ENCODE results near the gene KRTAP2-2.

The KRTAP2-2 gene

GRCh38 chr17:41016578-41017215 lies 38.3 kb downstream of the KRTAP2-2 start:
- no peak for TF ChIP-seq ZFX (IDR thresholded peaks at IDR 0.05; ENCODE audit: borderline replicate concordance)
- no peak for TF ChIP-seq CTCF (IDR thresholded peaks at IDR 0.05)
- H3K27ac ChIP-seq = no peak overlapping the region

- H3K27ac ChIP-seq = no peak overlapping the region
- TF ChIP-seq CTCF (IDR thresholded peaks at IDR 0.05) = no peak
- TF ChIP-seq ZFX (IDR thresholded peaks at IDR 0.05; ENCODE audit: borderline replicate concordance) = no peak
These were observed 39.6 kb downstream of the KRTAP2-2 start for GRCh38 chr17:41015454-41015853.

GRCh38 chr17:41013606-41014005 lies 41.4 kb downstream of the KRTAP2-2 start:
- no peak overlapping the region for H3K27ac ChIP-seq
- no peak for TF ChIP-seq CTCF (IDR thresholded peaks at IDR 0.05)
- no peak for TF ChIP-seq ZFX (IDR thresholded peaks at IDR 0.05; ENCODE audit: borderline replicate concordance)

GRCh38 chr17:41013181-41013580 lies 41.8 kb downstream of the KRTAP2-2 start:
- H3K27ac ChIP-seq = no peak overlapping the region
- TF ChIP-seq CTCF (IDR thresholded peaks at IDR 0.05) (no peak), ZFX (IDR thresholded peaks at IDR 0.05; ENCODE audit: borderline replicate concordance) (no peak)

GRCh38 chr17:41012326-41013120 lies 42.5 kb downstream of the KRTAP2-2 start:
- no peak overlapping the region for H3K27ac ChIP-seq
- no peak for TF ChIP-seq ZFX (IDR thresholded peaks at IDR 0.05; ENCODE audit: borderline replicate concordance)
- no peak for TF ChIP-seq CTCF (IDR thresholded peaks at IDR 0.05)

GRCh38 chr17:41010441-41010840 lies 44.6 kb downstream of the KRTAP2-2 start:
- no peak overlapping the region for H3K27ac ChIP-seq
- TF ChIP-seq CTCF (IDR thresholded peaks at IDR 0.05) (no peak), ZFX (IDR thresholded peaks at IDR 0.05; ENCODE audit: borderline replicate concordance) (no peak)

- no peak for TF ChIP-seq ZFX (IDR thresholded peaks at IDR 0.05; ENCODE audit: borderline replicate concordance)
- TF ChIP-seq CTCF (IDR thresholded peaks at IDR 0.05) = no peak
- peak overlapping the region; percentile 55 for H3K27ac ChIP-seq
These were observed 45.1 kb downstream of the KRTAP2-2 start for GRCh38 chr17:41009936-41010335.

Data from 22Rv1 (cell line).